ENCODE results near the gene CCM2. TPM values are rescaled to one million over a fixed set of nuclear protein-coding genes. Genes with fewer than 3 reads are reported as not detected.

Gene CCM2
- polyA plus RNA-seq, 3 donors = 21.7 to 58.0 (median 47.7) TPM

GRCh38 chr7:45048748-45049147 is 48.7 kb downstream of the CCM2 start:
- 97 to 100% (median 100%) methylated on average over 1 of the region's 1 CpG for WGBS, 3 donors

GRCh38 chr7:45050198-45050597 is 50.2 kb downstream of the CCM2 start:
- no peak overlapping the region for H3K27ac ChIP-seq (ENCODE audit: low read depth, low read length)
- WGBS, 3 donors = 90 to 96% (median 94%) methylated on average over 2 of the region's 2 CpGs

More at GRCh38 chr7:45048748-45049147, 48.7 kb downstream of the CCM2 start:
- no peak overlapping the region for H3K27ac ChIP-seq (ENCODE audit: low read depth, low read length)

GRCh38 chr7:45052011-45052410 is 52.0 kb downstream of the CCM2 start:
- 83 to 92% (median 91%) methylated on average over 3 of the region's 3 CpGs for WGBS, 3 donors

GRCh38 chr7:45053401-45053800 is 53.4 kb downstream of the CCM2 start:
- WGBS, 3 donors = 63 to 99% (median 64%) methylated on average over 6 of the region's 6 CpGs
- no peak overlapping the region for H3K27ac ChIP-seq (ENCODE audit: low read depth, low read length)

More at GRCh38 chr7:45052011-45052410, 52.0 kb downstream of the CCM2 start:
- H3K27ac ChIP-seq (ENCODE audit: low read depth, low read length) = no peak overlapping the region

- no peak overlapping the region for H3K27ac ChIP-seq (ENCODE audit: low read depth, low read length)
- WGBS, 3 donors = 98 to 100% (median 99%) methylated on average over 5 of the region's 5 CpGs
Observed at GRCh38 chr7:45053941-45054340, 53.9 kb downstream of the CCM2 start.

GRCh38 chr7:45054442-45054841 is 54.4 kb downstream of the CCM2 start:
- WGBS, 3 donors = 94 to 96% (median 96%) methylated on average over 3 of the region's 3 CpGs
- H3K27ac ChIP-seq (ENCODE audit: low read depth, low read length) = no peak overlapping the region

GRCh38 chr7:45055016-45055415 is 55.0 kb downstream of the CCM2 start:
- H3K27ac ChIP-seq (ENCODE audit: low read depth, low read length) = no peak overlapping the region
- 81 to 88% (median 86%) methylated on average over 5 of the region's 5 CpGs for WGBS, 3 donors

GRCh38 chr7:45055594-45056219 is 55.7 kb downstream of the CCM2 start:
- H3K27ac ChIP-seq (ENCODE audit: low read depth, low read length) = no peak overlapping the region
- WGBS, 3 donors = 98 to 99% (median 98%) methylated on average over 5 of the region's 5 CpGs

GRCh38 chr7:45057878-45058277 is 57.9 kb downstream of the CCM2 start:
- H3K27ac ChIP-seq (ENCODE audit: low read depth, low read length) = no peak overlapping the region
- WGBS, 3 donors = 85 to 92% (median 90%) methylated on average over 5 of the region's 5 CpGs

GRCh38 chr7:45060295-45060694 is 60.3 kb downstream of the CCM2 start:
- no peak overlapping the region for H3K27ac ChIP-seq (ENCODE audit: low read depth, low read length)
- 96 to 99% (median 98%) methylated on average over 3 of the region's 3 CpGs for WGBS, 3 donors

GRCh38 chr7:45061352-45061751 is 61.4 kb downstream of the CCM2 start:
- whole genome bisulfite sequencing, 3 donors = 97 to 99% (median 98%) methylated on average over 2 of the region's 2 CpGs

GRCh38 chr7:45061806-45062425 is 61.9 kb downstream of the CCM2 start:
- 83 to 95% (median 92%) methylated on average over 1 of the region's 1 CpG for WGBS, 3 donors
- H3K27ac ChIP-seq (ENCODE audit: low read depth, low read length) = no peak overlapping the region

More at GRCh38 chr7:45061352-45061751, 61.4 kb downstream of the CCM2 start:
- no peak overlapping the region for H3K27ac ChIP-seq (ENCODE audit: low read depth, low read length)

GRCh38 chr7:45064047-45064725 is 64.2 kb downstream of the CCM2 start:
- 89 to 98% (median 90%) methylated on average over 16 of the region's 16 CpGs for WGBS, 3 donors

GRCh38 chr7:45065031-45065995 is 65.3 kb downstream of the CCM2 start:
- H3K27ac ChIP-seq (ENCODE audit: low read depth, low read length) = no peak overlapping the region
- WGBS, 3 donors = 82 to 94% (median 88%) methylated on average over 12 of the region's 12 CpGs

More at GRCh38 chr7:45064047-45064725, 64.2 kb downstream of the CCM2 start:
- no peak overlapping the region for H3K27ac ChIP-seq (ENCODE audit: low read depth, low read length)

- no peak overlapping the region for H3K27ac ChIP-seq (ENCODE audit: low read depth, low read length)
- 76 to 91% (median 76%) methylated on average over 7 of the region's 7 CpGs for WGBS, 3 donors
Observed at GRCh38 chr7:45066409-45066808, 66.4 kb downstream of the CCM2 start.

- WGBS, 3 donors = 86 to 92% (median 91%) methylated on average over 3 of the region's 3 CpGs
Observed at GRCh38 chr7:45067582-45067981, 67.6 kb downstream of the CCM2 start.

GRCh38 chr7:45068236-45069023 is 68.4 kb downstream of the CCM2 start:
- H3K27ac ChIP-seq (ENCODE audit: low read depth, low read length) = no peak overlapping the region
- 95 to 97% (median 95%) methylated on average over 15 of the region's 15 CpGs for WGBS, 3 donors

More at GRCh38 chr7:45067582-45067981, 67.6 kb downstream of the CCM2 start:
- H3K27ac ChIP-seq (ENCODE audit: low read depth, low read length) = no peak overlapping the region

Data from adipose tissue (tissue), 3 donors.